NCI-H2081 treated with DMSO at 0.1 percent for 48 hours (cell line): Measurements from ENCODE around the gene PARP6.

ENCODE experiments used
- DNase-seq: peaks from one replicate; lab custom pipeline; 2025; lab: John Stamatoyannopoulos, UW

The PARP6 gene

DNA sequence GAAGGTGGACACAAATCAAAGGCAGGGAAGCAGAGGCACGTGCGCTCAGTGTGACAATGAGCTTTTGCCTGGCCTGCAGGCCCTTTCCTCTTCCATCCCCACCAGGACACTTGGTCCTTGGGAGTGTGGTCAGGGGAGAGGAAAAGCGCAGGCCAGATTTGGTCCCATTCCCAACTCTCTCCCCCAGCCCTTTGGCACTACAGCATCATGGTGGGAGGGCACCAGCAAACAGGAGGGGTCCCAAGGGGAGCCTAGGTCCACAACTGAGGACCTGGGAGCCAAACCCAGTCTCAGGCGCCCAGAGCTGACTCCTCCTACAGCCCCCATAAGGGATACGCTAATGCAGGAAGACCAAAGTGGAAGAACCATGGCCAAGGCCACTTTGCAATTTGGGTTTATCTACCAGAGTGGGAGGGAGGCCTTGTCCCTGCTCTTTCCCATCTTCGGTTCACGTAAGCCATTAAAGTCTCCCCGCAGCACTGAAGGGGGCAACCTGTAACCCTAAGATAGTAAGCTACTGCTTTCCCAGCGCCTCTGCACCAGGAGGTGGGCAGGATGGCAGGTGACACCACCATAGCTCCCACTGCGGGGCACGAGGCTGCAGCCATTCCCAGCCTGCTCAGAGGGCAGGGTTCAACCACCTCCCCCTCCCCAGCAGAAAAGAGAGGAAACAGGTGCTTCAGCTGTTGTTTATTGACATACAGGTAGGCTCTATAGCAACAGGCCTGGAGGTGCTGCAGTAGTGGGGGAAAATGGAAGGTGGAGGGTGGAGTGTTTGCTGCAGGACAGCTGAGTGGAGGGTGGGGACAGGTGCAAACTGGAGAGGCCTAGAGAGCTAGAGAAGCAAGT is 73.8 kb downstream of the PARP6 start:
- peak; percentile 69 for DNase-seq

DNA sequence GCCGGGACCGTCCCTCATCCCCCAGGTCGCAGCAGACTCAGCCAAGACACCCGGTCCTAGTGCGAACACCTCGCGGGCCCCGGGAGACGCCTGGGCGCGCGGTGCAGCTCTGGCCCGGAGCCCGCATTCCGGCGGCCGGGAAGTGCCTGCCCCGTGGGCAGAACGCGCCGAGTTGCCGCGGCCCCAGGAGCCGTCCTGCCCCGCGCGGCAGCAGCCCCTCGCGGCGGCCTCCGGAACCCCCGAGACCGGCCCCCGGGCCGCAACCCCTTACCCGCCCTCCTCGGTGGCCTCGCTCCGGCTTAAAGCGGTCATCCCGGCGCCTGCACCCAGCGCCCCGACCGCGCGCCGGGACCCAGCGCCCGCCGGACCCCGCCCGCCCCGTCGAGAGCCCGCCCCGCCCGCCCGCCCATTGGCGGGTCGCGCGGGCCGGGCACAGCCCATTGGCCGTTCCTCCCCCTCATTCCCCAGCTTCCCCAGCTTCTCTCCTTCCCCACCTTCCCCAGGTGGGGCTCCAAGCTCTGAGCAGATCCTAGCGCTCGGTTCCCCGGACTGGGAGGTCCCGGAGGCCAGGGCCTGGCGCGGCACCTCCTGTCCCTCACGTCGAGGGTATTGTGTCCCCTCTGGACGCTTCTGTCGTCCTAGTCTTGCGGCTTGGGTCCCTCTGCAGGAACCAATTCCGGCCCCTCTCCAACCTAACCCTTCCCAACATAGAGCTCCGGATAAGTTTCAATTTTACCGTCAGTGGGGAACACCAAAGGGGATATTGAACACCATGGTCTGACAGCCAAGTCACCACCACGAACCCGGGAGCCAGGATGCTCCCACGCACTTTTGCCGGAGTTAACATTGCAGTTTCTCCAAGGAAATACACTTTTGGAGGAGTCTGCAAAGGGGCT is 74.6 kb downstream of the PARP6 start, which contains the start of gene GRAMD2A:
Gene GRAMD2A, minus strand, starts transcription at position 328 of the 896 bp plus-strand sequence.
- DNase-seq = no peak

DNA sequence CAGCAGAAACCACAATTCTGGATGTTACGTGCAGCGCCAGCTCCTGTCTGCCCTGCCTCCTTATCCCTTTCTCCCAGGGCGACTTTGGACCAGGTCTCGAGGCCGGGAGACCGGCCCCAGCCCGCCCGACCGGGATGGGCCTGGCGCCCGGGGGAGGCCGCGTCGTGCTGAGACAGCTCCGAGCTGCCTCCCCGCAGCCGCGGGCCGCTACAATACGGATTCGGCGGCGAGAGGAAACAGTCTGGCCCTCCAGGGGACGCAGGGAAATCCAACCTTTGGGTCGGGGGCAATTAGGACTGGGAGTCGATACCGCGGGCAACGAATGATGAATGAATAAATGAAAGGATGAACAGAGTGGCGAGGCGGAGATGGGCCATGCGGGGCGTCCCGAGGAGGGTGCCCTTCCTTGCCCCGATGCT is 75.3 kb downstream of the PARP6 start:
- no peak for DNase-seq

DNA sequence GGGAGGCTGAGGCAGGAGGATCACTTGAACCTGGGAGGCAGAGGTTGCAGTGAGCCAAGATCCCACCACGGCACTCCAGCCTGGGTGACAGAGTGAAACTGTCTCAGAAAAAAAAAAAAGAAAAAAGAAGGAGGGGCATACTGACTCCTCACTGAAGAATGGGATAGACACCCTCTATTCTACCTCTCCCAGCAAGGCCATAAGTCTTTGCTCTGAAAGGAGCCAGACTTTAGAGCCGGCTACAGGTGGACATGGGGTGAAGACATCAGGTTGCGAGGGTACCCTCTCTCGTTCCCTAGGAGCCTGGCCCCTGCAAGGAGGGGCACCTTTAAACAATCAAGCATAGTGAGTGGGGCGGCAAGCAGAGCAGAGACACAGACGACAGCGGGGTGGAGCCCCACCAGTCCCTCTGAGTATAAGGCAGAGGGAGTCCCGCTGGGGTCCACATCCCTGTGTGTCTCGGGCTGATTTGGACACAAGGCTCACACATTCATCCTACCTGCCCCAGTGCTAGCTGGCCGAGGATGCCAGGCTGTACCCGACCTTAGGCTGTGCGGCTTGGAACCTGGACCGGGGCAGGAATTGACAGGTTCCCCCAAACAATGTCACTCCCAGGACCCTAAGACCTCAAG is 75.8 kb downstream of the PARP6 start:
- DNase-seq = no peak

DNA sequence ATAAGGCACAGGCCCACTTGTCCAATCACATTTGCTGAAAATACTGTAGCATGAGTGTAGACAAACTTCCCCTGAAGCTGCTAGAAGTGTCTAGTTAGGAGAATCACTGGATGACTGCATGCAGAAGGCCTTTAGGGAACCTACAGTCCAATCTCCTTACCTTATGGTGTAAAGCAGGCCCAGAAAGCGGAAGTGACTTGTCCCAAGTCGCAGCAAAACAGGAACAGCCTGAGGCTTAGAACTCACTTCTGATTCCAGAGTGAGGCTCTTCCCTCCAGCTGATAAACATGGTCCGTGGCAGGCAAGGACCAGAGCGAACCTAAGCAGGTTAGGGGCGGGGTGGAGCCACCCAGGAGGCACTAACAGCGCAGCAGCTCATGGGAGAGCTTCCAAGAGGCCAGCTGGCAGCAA is 77.2 kb downstream of the PARP6 start:
- no peak for DNase-seq

DNA sequence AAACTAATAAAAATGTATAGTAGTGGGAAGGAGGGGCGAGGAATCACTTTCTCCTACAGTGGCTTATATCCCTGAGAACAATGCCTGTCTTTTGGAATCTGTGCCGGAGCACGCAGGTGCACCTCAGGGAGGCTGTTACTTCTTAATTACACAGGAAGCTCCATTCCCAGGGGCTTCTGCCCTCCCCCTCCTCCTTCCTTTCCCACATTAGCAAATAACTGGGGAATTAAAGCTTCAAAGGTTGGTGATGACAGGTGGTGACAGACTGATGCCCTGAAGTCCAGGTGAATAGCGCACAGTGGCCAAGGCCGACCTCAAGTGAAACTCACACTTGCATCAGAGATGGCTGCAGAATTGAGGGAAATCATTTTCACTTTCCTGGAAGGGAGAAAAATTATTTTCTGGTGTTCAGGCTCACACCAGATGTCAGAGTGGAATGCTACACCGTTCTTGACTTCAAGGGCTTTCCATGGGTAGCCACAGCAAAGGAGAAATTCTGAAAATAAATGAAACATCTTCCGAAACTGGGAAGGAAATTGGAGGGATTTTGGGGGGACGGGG is 78.4 kb downstream of the PARP6 start:
- DNase-seq = no peak

DNA sequence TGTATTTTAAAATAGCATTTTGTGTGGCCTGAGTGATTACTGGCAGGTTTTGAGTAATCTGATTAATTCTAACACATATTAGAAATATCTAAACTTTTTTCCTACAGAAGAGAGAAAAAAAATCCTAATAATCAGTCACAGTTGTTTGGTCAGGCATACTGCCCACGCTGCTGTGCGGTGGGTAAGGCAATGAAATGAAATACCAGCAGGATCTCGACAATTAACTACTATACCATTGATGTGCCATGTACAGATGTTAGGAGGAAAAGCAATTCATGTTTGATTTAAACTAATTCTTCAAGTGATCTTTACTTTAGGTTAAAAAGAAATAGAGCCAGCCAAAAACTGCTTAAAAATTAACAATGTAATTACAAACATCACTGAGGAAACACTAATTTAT is 79.9 kb downstream of the PARP6 start:
- DNase-seq = no peak
